GM12891 (cell line): ENCODE results near the gene EPDR1.

Source experiments
- POLR2A ChIP-seq: IDR thresholded peaks from 2 replicates; pipeline ENCODE4 v1.6.1; 2011; ENCODE audit warnings: low read depth, low read length, control low read depth
- POLR2AphosphoS5 ChIP-seq: IDR thresholded peaks from 2 replicates; pipeline ENCODE4 v1.6.1; 2011; ENCODE audit warnings: low read depth, low read length, control low read depth

GRCh38 chr7:37908221-37908788, 12.1 kb upstream of the EPDR1 start:
- TF ChIP-seq POLR2A (no peak), POLR2AphosphoS5 (no peak)
